GM12892 (cell line): ENCODE results near the gene EPAS1.

ENCODE experiments used
- DNase-seq: peaks from one replicate; pipeline ENCODE4 v3.0.0; 2011; ENCODE audit not compliant: insufficient read length
- FAIRE-seq: peaks from 2 replicates; lab custom pipeline; 2011; peaks lifted over from hg19 to GRCh38; lab: Jason Lieb, UNC
- POLR2A ChIP-seq: IDR thresholded peaks from 2 replicates; pipeline ENCODE4 v1.6.1; 2011; ENCODE audit warnings: low read depth, low read length, control low read depth
- POLR2AphosphoS5 ChIP-seq: IDR thresholded peaks from 2 replicates; pipeline ENCODE4 v1.6.1; 2011; ENCODE audit warnings: low read depth, low read length, control low read depth
- TAF1 ChIP-seq: IDR thresholded peaks from 2 replicates; pipeline ENCODE4 v1.6.1; 2011; ENCODE audit warnings: low read depth, mild to moderate bottlenecking, control low read depth, low read length, borderline replicate concordance

Gene EPAS1

DNA sequence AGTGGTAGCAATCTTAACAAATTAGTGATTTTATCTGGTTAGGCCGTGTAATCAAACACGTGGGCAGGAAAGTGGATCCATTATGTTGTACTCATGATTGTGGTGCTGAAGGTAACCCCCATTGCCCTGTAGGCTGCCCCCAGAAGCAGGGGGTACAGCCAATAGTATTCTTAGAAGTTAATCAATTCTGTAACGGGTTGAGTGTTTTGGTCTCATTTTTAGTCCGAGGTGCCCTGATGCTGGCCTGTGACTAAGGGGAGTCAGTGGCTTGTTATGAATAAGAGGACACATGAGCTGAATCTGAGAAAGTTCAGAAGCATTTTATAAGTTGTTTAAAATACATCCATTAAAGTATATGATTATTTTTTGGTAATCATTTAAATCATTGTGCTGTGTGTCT lies 8.6 kb downstream of the EPAS1 start:
- no peak for FAIRE-seq
- TF ChIP-seq POLR2A (no peak), POLR2AphosphoS5 (no peak), TAF1 (no peak)
- no peak for DNase-seq

DNA sequence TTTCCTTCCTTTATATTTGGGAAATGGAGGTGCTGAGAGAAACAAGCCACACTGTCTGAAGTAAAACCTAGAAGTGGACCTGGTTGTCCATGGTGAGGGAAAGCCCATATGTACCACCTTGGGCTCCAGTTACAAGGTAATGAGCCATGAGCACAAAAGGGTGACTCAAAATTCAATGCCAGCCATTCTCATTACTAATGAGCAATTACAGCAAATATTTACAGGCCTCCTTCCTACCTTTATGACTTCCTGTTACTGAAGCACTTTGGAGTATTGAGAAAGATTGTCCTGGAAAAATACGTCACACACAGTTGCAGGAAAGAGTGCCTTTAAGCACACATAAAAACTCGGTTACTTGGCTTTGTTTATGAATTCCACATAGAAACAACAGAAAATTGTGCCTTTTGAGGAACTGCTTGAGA lies 9.1 kb downstream of the EPAS1 start:
- TF ChIP-seq TAF1 = no peak
- TF ChIP-seq POLR2AphosphoS5 = no peak
- TF ChIP-seq POLR2A = no peak
- DNase-seq = no peak
- no peak for FAIRE-seq

DNA sequence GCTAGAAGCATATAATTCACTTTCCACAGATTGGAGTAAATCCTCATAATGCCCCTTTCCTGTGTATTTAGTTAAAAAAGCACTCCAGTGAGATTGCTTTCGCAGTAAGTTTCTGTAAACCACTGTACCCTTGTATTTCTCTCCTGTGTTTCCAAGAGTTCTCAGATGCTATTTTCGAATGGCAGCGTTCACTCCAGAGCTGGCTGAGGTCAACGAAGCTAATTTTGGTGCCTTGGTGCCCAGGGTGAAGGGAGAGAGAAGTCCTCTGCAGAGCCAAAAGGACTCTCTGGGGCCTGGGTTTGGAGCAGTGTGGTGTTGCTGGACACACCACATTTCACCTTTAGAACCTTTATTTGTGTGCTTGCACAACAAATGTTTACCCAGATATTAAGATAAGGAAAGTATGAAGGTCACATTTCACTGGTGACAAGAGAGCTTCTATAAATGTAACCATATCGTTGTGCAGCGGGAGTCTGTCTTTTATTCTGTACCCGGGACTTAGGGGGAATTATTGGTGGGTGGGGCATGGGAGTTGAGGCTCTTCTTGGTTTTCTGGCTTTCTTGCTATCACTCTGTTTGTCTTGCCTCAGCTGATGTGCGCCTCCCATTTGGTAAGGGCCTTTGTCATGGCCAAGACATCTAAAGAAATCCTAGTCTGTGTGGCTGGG lies 9.9 kb downstream of the EPAS1 start:
- DNase-seq (no peak), FAIRE-seq (no peak)
- no peak for TF ChIP-seq TAF1
- no peak for TF ChIP-seq POLR2AphosphoS5
- TF ChIP-seq POLR2A = no peak

DNA sequence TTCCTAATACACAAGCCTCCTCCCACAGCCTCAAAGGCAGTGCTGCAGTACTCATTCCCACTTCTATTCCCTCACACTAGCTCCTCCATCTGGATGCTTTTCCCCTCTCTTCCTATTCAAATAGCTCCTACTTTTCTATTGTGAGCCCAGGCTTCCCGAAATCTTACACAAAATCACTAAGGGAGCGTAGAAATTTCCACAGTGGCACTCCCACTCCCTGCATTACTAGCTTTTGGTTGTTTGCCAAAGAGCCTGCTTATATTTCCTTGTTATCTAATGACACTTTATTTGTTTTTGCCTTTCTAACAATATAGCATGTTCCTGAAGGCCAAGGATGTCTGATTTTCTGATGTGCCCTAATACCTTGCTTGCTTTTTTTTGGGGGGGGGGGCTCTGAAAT lies 10.9 kb downstream of the EPAS1 start:
- DNase-seq = no peak
- FAIRE-seq = no peak
- TF ChIP-seq POLR2AphosphoS5 (no peak), TAF1 (no peak), POLR2A (no peak)

DNA sequence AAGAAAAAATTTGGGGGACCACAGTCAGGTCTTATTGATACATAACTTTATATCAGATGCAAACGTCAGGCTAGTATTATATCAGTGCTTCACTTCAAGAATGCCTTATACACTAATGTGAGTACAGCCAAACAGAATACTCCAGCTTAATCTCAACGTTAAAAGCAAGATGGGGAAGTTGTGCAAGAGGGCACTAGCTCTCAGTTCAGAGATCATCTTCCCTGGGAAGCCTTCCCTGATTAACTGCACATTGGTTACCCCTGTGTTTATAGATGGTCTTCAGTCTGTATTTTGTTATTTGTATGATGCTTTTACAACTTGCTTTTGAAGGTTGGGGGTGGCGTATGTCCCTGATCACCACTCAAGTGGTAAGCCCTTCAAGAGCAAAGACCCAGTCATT lies 11.4 kb downstream of the EPAS1 start:
- DNase-seq = no peak
- FAIRE-seq = no peak
- TF ChIP-seq POLR2A = no peak
- no peak for TF ChIP-seq TAF1
- no peak for TF ChIP-seq POLR2AphosphoS5

DNA sequence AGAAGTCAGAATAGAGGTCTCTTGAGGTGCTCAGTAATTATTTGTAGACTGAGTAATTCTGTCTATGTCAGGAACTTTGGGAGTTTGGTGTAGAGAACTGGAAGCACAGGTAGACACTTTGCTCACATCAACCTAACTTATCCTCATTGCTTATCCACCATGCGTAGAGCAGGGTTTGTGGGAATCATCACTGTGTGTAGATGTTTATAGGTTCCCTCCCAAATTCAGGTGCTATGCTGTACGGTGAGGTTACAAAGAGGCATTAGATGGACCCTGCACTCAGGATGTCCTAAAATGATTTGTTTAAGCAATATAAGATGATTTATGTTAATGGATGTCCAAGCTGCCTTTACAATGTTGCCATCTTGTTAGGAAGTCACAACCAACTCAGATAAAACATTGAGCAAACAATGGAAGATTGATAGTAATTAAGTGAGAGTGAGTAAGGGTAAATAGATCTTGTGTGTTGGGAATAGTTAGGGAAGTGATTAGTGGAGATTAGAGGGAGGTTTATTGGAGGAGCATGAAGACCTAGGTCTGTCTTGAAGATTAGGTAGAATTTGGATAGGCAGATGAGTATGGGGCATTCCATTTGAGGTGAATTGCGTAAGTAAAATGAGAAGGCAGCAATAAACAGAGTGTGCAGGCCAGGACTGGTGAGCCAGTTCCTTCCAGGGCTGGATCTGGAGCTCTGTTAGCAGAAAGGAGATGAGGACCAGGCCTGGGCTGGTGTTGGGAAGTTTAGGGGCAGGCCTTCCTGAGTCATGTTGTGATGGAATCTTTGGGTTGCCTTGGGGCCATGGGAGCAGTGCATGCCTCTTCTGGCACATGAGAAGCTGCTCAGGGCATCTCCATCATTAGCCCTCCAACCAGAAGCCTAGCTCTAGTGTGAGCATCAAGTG lies 12.1 kb downstream of the EPAS1 start:
- FAIRE-seq (no peak), DNase-seq (no peak)
- TF ChIP-seq POLR2AphosphoS5 (no peak), POLR2A (no peak), TAF1 (no peak)

DNA sequence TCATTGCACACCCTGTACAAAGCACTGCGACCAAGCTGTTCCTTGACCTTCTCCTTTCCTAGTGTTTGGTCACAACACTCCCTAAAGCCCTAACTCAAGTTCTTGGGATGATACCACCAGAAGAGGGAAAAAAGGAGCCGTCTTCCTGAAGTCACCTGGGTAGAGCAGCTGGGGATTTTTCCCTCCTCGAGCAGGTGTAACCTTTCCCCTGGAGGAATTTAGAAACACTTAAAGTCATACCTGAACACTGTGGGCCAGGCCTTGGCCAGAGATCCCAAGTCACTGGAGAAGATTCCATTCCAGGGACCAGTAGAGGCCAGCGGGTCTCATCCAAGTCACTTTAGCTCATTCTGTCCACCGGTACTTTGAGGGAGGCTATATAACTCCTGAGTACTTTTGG lies 13.2 kb downstream of the EPAS1 start:
- TF ChIP-seq POLR2A (no peak), TAF1 (no peak), POLR2AphosphoS5 (no peak)
- DNase-seq = no peak
- no peak for FAIRE-seq

DNA sequence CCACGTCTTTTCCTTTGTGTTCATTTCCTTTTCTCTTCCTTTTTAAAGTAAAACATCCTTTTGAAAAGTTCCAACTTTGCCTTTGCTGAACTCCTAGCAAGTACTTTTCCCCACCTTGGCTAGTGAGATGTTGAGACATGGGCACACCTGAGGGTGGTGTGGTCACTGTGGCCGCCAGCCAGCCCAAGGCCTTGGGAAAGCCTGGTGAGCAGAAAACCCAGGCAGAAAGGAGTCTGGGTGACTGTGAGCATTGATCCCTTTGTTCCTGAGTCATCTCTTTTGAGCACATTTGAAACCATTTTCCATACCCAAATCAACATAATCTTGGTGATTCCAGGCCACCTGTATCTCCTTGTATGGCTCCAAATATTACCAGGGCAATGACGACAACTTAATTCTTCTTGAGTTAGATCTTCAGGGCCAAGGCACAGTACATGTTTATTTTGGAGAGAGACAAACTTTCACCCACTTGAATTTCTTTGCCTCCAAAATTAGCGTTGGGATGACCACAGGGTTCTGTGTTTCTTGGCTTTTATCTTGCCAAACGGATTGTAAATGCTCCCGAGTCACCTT lies 14.5 kb downstream of the EPAS1 start:
- TF ChIP-seq POLR2AphosphoS5 = no peak
- no peak for TF ChIP-seq POLR2A
- no peak for TF ChIP-seq TAF1
- DNase-seq = no peak
- FAIRE-seq = no peak

DNA sequence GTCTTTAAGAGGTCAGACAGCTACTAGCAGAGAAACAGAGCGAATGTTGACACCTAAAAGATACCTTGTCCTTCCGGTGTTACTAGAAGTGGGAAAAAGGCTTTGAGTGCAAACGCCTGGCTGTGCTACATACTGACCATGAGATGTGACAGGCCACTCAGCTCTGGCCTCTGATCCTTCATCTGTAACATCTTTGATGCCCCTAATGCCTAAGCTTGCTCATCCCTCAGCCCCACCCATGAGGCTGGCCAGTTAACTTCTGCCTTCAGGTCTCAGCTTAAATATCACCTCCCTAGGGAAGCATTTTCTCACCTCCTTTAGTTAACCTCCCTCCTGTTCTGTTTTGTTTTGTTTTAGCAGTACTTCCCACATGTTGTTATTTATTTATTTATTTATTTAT lies 15.9 kb downstream of the EPAS1 start:
- FAIRE-seq (no peak), DNase-seq (no peak)
- TF ChIP-seq POLR2A = no peak
- no peak for TF ChIP-seq POLR2AphosphoS5
- no peak for TF ChIP-seq TAF1

DNA sequence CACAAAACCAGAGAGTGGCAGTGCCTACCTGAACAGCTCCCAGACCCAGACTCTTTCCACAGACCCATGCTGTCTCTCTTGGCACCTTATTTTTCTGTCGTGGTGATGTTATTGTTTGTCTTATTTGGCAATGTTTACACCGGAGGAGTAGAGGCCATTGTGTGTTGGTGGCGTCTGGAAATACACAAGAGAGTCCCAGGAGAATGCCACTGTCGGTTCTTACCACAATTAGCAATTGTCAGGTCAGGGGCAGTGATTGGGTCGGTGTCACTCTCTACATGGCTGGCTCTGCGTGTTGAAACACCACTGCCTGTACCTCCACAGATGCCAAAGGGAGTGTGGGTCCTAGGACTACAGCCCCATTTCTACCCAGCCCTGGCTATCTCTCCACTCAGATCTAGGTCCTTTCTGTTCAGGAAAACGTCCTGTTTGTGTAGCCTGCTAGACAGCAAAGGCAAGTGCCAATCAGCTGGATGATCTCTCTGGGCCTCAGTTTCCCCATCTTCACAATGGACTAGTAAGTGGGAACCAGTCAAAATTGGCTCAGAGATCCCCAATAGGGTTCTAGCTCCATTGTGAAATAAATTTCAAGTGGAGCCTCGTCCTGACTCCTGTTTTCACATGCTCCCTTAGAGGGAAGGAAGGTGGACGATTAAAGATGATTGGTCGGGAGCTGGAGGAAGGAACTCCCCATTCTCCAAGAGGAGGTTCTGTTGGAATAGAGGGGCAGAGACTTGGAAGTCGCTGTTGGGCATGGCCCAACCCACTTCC lies 17.0 kb downstream of the EPAS1 start:
- FAIRE-seq (no peak), DNase-seq (no peak)
- TF ChIP-seq TAF1 (no peak), POLR2A (no peak), POLR2AphosphoS5 (no peak)

DNA sequence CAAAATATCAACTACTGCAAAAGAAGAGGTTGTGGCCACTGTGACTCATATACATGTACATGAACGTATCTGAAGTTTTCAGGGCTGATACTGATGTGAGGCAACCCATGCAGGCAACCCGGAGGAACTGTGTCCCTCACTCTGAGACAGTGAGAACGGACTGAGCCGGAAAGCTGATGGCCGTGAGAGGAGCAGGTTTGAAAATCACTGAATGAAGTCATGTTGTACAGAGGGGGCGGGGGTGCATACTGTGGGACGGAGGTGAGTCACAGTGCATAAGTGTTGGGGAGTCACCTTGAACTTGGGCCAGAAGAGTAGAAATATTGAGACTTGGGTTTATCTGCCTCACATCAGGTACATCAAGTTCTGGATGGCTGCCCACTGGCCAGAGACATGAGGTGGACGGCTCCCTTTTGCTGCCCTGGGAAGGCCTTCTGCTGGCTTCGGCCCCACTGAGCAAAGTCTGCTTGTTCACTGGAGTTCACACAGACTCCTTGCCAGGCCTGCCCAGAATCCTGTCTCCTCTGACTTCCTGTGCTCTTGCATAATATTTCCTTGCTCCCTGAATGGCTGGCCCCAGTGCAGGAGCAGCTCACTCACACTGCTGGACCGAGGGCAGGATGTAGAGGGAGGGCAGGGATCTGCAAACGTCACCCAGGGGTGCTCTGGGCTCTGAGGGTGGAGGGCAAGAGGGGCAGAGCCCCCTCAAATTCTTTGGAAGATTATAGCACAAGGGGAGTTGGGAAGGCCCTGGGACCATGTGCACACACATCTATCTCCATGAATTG lies 18.1 kb downstream of the EPAS1 start:
- DNase-seq = no peak
- no peak for FAIRE-seq
- no peak for TF ChIP-seq POLR2AphosphoS5
- no peak for TF ChIP-seq POLR2A
- TF ChIP-seq TAF1 = no peak
